SK-N-DZ (cell line): Measurements from ENCODE around the gene ABHD17C.

Source experiments
- DNase-seq: peaks from one replicate; pipeline ENCODE4 v3.0.0-alpha.2; 2015; ENCODE audit warnings: low spot score

ABHD17C gene

GRCh38 chr15:80730387-80730786, 35.3 kb downstream of the ABHD17C start:
- no peak for DNase-seq

DNA sequence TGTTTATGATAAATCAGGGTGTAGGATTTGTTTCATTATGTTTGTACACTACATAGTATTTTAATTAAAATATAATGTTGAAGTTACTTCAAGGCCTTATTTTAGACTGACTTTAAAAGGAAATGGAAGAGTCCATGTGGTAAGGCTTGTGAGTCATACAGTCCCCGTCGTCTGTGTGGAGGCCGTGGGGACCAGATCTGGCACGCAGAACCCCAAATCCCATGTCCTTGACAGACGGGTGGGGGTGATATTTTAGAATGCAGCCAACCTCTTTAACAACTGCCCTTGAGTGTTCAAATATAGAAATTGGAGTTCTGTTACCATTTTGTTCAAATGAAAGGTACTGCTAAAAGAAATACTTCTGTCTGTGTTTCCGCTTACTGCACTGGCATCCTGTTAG, 35.8 kb downstream of the ABHD17C start:
- no peak for DNase-seq

GRCh38 chr15:80732167-80732566, 37.1 kb downstream of the ABHD17C start:
- no peak for DNase-seq

- DNase-seq = no peak
Measured at GRCh38 chr15:80732818-80733217, 37.7 kb downstream of the ABHD17C start.

GRCh38 chr15:80733460-80733859, 38.4 kb downstream of the ABHD17C start:
- DNase-seq = no peak

GRCh38 chr15:80735344-80735743, 40.2 kb downstream of the ABHD17C start:
- DNase-seq = no peak

GRCh38 chr15:80736560-80736959, 41.5 kb downstream of the ABHD17C start:
- DNase-seq = no peak

GRCh38 chr15:80739919-80740318, 44.8 kb downstream of the ABHD17C start:
- DNase-seq = no peak

DNA sequence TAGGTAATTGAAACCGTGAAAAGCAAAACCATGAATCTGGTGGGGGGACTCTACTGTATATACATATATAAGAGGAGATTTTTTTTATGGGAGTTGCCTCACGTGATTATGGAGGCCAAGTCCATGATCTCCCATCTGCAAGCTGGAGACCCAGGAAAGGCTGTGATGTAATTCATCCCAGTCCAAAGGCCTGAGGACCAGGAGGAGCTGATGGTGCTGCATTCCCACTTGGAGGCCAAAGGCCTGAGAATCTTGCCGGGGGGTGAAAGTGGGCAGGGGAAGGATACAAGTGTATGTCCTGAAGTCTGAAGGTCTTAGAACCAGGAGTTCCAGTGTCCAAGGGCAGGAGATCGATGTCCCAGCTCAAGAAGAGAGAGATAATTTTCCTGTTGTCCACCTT, 47.0 kb downstream of the ABHD17C start:
- DNase-seq = no peak

GRCh38 chr15:80743189-80743833, 48.2 kb downstream of the ABHD17C start:
- no peak for DNase-seq

GRCh38 chr15:80744415-80744814, 49.3 kb downstream of the ABHD17C start:
- DNase-seq = no peak

DNA sequence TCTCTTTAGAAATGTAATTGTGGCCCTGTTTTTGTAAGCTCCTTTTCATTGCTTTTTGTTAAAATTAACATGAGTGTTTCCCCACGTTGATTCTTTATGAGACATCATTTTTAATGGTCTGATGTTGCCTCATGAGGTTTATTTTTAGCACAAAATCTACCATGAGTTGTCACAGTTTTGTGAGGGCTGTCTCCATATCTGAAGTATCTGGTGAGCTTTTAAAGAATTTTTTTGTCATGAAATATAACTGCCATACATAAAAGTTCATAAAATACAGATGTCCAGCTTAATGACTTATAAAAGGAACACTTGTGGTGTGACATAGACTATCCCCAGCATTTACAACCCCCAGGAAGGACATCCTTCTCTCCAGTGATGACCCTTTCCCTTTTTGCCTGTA, 49.7 kb downstream of the ABHD17C start:
- DNase-seq = no peak

- no peak for DNase-seq
Measured at GRCh38 chr15:80745888-80746287, 50.8 kb downstream of the ABHD17C start.

DNA sequence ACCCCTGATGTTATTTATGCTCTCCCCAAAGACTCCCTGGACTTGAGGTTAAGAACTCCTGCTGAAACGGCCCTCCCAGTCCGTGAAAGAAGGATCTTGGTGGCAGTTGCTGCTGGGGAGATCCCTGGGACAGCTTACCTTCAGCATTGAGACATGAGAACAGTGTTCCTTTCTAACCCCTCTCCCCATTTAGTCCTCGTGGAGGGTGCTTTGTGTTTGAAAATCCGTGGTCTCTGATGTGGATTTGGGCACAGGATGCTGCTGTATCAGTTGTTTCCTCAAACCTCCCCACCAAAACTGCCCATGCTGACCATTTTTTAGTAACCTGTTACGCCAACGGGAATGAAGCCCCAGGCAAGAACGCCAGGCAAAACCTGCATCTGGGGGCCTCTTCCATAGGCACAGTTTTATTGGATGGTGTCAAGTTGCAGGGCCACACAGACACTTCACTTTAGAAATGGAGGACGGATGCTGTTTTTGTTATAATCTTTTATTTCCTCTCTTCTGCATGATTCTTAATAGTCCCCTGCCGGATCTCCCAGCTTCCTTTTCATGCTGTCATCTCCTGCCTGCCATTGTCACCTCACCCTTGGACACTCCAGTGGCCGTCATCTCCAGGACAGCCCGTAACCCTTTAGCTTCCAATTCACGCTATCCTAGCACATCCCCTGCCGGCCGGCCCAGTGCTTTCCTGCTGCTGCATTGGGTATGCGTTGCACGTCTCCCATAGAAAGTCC, 52.4 kb downstream of the ABHD17C start:
- DNase-seq = no peak

DNA sequence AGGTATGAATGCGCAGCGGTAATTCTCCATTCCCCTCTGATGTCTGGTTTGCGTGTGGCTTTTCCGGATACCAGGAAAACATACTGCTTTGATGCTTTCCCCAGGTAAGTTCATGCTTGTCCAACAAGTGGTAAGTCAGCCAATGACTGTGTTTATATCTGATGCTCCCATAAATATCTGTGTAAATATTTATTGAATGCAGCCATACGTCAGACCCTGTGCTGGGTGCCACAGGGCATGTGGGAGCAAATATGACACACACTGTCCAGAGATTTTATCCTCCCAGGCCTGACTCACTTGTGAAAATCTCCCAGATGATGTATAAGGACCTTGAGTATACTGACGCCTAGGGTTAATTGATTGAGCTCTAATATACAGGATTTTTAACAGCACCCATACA, 54.5 kb downstream of the ABHD17C start:
- DNase-seq = no peak

- DNase-seq = no peak
Measured at GRCh38 chr15:80750575-80750974, 55.5 kb downstream of the ABHD17C start.

GRCh38 chr15:80752204-80752603, 57.1 kb downstream of the ABHD17C start:
- DNase-seq = no peak

DNA sequence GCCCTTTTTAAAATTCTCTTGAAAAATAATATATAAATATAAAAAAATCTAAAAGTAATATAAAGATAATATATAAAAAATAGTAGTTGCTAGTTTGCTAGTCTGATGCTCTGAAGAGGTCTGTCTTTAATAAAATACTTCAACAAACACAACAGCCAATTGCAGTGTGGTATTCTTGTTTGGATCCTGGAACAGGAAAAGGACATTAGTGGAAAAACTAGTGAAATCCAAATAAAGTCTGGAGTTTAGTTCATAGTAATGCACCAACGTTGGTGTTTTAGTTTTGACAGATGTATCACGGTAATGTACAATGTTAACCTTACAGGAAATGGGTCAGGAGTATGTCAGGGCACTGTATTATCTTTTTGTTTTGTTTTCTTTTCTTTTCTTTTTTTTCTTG, 58.1 kb downstream of the ABHD17C start:
- DNase-seq = no peak

DNA sequence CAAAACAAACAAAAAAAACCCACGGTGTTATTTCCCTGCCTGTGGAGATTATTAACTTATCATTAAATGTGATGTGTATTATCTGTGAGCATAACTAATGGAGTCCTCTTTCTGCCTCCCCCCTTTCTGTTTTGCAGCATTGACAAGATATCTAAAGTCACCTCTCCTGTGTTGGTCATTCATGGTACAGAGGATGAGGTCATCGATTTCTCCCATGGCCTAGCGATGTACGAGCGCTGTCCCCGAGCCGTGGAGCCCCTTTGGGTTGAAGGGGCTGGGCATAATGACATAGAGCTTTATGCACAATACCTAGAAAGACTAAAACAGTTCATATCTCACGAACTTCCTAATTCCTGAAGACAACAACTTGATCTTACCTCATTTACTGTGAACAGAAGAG, 58.9 kb downstream of the ABHD17C start:
- DNase-seq = no peak

- no peak for DNase-seq
Measured at GRCh38 chr15:80755885-80756284, 60.8 kb downstream of the ABHD17C start.

DNA sequence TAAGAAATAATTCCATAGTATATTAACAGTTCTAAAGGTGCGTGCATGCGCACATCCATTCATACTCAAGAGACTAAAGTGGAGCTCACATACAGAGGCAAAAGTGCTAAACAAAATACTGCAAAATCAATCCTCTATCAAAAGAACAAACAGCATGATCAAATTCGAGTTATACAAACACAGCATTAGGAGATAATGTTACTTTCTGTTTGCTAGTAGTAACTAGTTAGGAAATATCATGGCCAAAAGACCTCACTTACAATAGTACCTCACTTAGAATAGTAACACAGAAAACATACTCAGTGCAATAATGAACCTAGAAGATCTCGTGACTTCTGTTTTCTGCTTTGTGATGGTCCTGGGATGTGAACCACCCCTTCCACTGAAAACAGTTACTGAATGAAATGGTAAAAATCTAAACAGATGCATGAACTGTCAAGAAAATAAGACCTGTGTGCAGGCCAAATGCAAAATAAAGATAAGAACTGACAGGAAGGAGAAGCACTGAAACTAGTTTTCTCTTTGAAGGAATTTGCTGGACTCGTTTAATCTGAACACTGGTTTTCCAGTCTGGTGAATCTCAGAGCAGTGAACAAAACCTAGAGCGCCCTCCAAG, 63.1 kb downstream of the ABHD17C start:
- no peak for DNase-seq

DNA sequence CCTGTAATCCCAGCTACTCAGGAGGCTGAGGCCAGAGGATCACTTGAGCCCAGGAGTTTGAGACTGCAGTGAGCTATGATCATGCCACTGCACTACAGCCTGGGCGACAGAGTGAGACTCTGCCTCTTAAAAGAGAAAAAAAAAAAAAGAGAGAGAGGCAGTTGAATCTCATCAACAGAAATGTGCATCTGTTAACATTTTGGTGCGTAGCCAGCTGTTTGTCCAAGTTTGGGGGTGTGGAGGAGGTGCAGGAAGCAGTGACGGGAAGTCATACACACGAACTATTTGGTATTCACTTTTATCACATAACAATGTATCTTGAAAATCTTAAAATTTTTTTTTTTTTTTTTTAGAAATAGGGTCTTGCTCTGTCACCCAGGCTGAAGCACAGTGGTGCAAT, 65.8 kb downstream of the ABHD17C start:
- no peak for DNase-seq

GRCh38 chr15:80761754-80762153, 66.6 kb downstream of the ABHD17C start:
- DNase-seq = no peak
